PC-3 (cell line): ENCODE data around the gene AKNA. TPM values are rescaled to one million over a fixed set of nuclear protein-coding genes. Genes with fewer than 3 reads are reported as not detected.
"Not testable (repeated sequence)": the region's sequence is repeated elsewhere in the genome, so short reads cannot be mapped to it uniquely, and the experiment has no call there.

Experiments used
- ATAC-seq: fragments of 200-7000 bp; cut with Tn5 transposase; 2 replicates; pipeline ENCODE4 v1.9.1; 2020; ENCODE audit warnings: mild to moderate bottlenecking, moderate library complexity
- BruUV-seq: library from RNA; stranded (reverse); fragments of 400-500 nt; replicated peaks from 2 replicates; lab custom pipeline; 2021; lab: Mats Ljungman, UMichigan
- CTCF ChIA-PET: fragments of 300-600 bp; sonication (Branson Sonifier 250); formaldehyde crosslinking; loops from one replicate; lab custom pipeline; 2022; ENCODE audit warnings: antibody characterized with exemption; lab: Charles Lee
- POLR2A ChIA-PET: fragments of 300-600 bp; sonication (Branson Sonifier 250); formaldehyde crosslinking; loops from one replicate; lab custom pipeline; 2022; ENCODE audit warnings: antibody characterized with exemption; ENCODE audit not compliant: unreplicated experiment; lab: Charles Lee
- DNase-seq: peaks from one replicate; pipeline ENCODE4 v3.0.0-alpha.2; 2015
- H2AFZ ChIP-seq: fragments of 300-600 bp; sonication (generic); 2 replicates; pipeline ENCODE4 v1.6.0; 2016; ENCODE audit warnings: antibody characterized with exemption, low read length
- H3F3A ChIP-seq: fragments of 300-600 bp; sonication (generic); one replicate; pipeline ENCODE4 v1.6.0; 2017; ENCODE audit warnings: antibody characterized with exemption, low read length, control low read depth, mild to moderate bottlenecking; ENCODE audit not compliant: unreplicated experiment
- H3K27ac ChIP-seq: fragments of 300-600 bp; sonication (generic); 2 replicates; pipeline ENCODE4 v1.5.1; 2016; ENCODE audit warnings: mild to moderate bottlenecking, low read length
- H3K27me3 ChIP-seq: fragments of 300-600 bp; sonication (generic); 2 replicates; pipeline ENCODE4 v1.6.1; 2016; ENCODE audit warnings: low read length, mixed read lengths
- H3K36me3 ChIP-seq: fragments of 300-600 bp; sonication (generic); 2 replicates; pipeline ENCODE4 v1.6.1; 2016; ENCODE audit warnings: low read depth, mixed run types, low read length, mixed read lengths
- H3K4me1 ChIP-seq: fragments of 300-600 bp; sonication (generic); 2 replicates; pipeline ENCODE4 v1.5.1; 2016; ENCODE audit warnings: low read length; ENCODE audit not compliant: insufficient read depth
- H3K4me2 ChIP-seq: fragments of 300-600 bp; sonication (generic); 2 replicates; pipeline ENCODE4 v1.6.0; 2016; ENCODE audit warnings: low read length
- H3K4me3 ChIP-seq: fragments of 300-600 bp; sonication (generic); 2 replicates; pipeline ENCODE4 v1.5.1; 2016; ENCODE audit warnings: mild to moderate bottlenecking, low read length, mixed read lengths
- H3K79me2 ChIP-seq: fragments of 300-600 bp; sonication (generic); 2 replicates; pipeline ENCODE4 v1.6.1; 2017; ENCODE audit warnings: low read length, mixed read lengths
- H3K9ac ChIP-seq: fragments of 300-600 bp; sonication (generic); 2 replicates; pipeline ENCODE4 v1.6.0; 2016; ENCODE audit warnings: mild to moderate bottlenecking, low read length
- H3K9me2 ChIP-seq: fragments of 300-600 bp; sonication (generic); replicated peaks from 2 replicates; pipeline ENCODE4 v1.6.1; 2016; ENCODE audit warnings: mixed run types, low read length, mixed read lengths
- H3K9me3 ChIP-seq: fragments of 300-600 bp; sonication (generic); 2 replicates; pipeline ENCODE4 v1.6.1; 2016; ENCODE audit warnings: low read length, mixed read lengths
- H4K20me1 ChIP-seq: fragments of 300-600 bp; sonication (generic); 2 replicates; pipeline ENCODE4 v1.6.1; 2016; ENCODE audit warnings: low read length, mixed read lengths
- EZH2phosphoT487 ChIP-seq: fragments of 300-600 bp; sonication (generic); IDR thresholded peaks from 2 replicates; pipeline ENCODE4 v1.6.1; 2018; ENCODE audit warnings: mild to moderate bottlenecking, antibody characterized with exemption, low read length, borderline replicate concordance
- intact Hi-C: fragments of 100-400 bp; cut with micrococcal nuclease; formaldehyde crosslinking; loops from 2 replicates; pipeline ENCODE4 v1.9.0; 2023
- total RNA-seq: library from RNA; depleted of rRNA; stranded (reverse); fragments of >200 nt; gene quantifications from 2 replicates; pipeline ENCODE4 v1.2.3, GENCODE V29; 2014

The AKNA gene
- total RNA-seq, 1 experiment from 2014 or later: 9.1 TPM

GRCh38 chr9:114334490-114334889 is 53.3 kb downstream of the AKNA start:
- H3K9me3 ChIP-seq: no peaks in the 10 kb centered on the region
- no peaks in the 10 kb centered on the region for H3F3A ChIP-seq
- no peaks in the 10 kb centered on the region for H3K36me3 ChIP-seq
- ChIA-PET POLR2A (no interaction called here), CTCF (no interaction called here)
- intact Hi-C loops: no loop called here
- H3K4me1 ChIP-seq: no peaks in the 10 kb centered on the region
- no peaks in the 10 kb centered on the region for H3K27me3 ChIP-seq
- no peak overlapping the region for H2AFZ ChIP-seq
- no peaks in the 10 kb centered on the region for H4K20me1 ChIP-seq
- no peak overlapping the region for H3K4me3 ChIP-seq
- H3K9ac ChIP-seq: no peak overlapping the region
- no peaks in the 10 kb centered on the region for H3K9me2 ChIP-seq
- no TSS peak for BruUV-seq
- DNase-seq (no peak), ATAC-seq (no peak)
- H3K79me2 ChIP-seq: no peaks in the 10 kb centered on the region
- H3K4me2 ChIP-seq: no peak overlapping the region
- TF ChIP-seq EZH2phosphoT487: no peak
- no peak overlapping the region for H3K27ac ChIP-seq

GRCh38 chr9:114333718-114334117 is 54.1 kb downstream of the AKNA start:
- DNase-seq, H3K27me3 ChIP-seq, H3F3A ChIP-seq, intact Hi-C loops, H3K9me3 ChIP-seq, H2AFZ ChIP-seq, H4K20me1 ChIP-seq, H3K4me1 ChIP-seq, H3K4me2 ChIP-seq, H3K79me2 ChIP-seq, H3K9me2 ChIP-seq, H3K36me3 ChIP-seq, CTCF ChIA-PET, H3K27ac ChIP-seq, ATAC-seq, BruUV-seq, POLR2A ChIA-PET, H3K4me3 ChIP-seq, H3K9ac ChIP-seq: not testable (repeated sequence)

GRCh38 chr9:114332474-114333040 is 55.2 kb downstream of the AKNA start:
- BruUV-seq, H3K4me3 ChIP-seq, H3K9me3 ChIP-seq, H3K4me2 ChIP-seq, ATAC-seq, H2AFZ ChIP-seq, DNase-seq, H4K20me1 ChIP-seq, CTCF ChIA-PET, H3K36me3 ChIP-seq, H3K9me2 ChIP-seq, H3F3A ChIP-seq, H3K27me3 ChIP-seq, H3K4me1 ChIP-seq, intact Hi-C loops, H3K79me2 ChIP-seq, H3K27ac ChIP-seq, POLR2A ChIA-PET, H3K9ac ChIP-seq: not testable (repeated sequence)

DNA sequence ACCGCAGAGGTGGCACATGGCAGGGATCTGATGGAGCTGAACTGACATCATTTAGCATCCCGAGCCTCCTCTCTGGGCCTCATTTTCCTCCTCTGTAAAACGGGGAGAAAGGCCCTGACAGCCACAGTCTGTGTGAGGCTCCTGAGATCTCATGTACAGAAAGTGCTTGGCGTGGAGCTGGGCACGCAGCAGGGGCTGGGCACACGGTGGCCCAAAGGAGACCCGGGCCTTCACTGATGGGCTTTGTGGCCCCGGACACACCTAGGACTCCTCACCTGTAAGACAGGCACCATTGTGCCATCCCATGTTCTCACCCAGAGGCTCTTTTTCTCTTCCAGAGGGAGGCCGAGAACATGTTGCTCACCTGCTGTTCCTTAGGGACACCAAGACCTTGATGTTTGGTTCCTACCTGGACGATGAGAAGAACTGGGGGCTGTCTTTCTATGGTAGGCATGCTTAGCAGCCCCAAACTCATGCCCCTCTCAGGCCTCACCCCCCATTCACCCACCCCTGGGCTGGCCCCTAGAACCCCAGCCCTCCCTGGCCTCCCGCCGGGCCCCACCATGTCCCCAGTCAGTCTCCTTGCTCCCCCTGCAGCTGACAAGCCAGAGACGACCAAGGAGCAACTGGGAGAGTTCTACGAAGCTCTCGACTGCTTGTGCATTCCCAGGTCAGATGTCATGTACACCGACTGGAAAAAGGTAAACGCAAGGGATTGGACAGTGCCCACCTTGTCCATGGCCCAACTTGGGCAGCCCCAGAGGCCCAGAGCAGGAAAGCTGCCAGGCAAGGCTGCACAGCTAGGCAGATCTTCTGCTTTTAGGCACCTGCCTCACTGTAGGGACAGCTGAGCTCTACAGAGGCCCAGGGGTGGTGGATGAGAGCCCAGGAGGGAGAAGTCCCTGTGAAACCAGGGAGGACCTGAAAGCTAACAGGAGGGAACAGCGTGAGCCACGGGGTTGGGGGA is 56.3 kb downstream of the AKNA start:
- H3K9ac ChIP-seq, H3K4me3 ChIP-seq, H3K4me2 ChIP-seq, H3K9me2 ChIP-seq, intact Hi-C loops, ATAC-seq, BruUV-seq, H3K79me2 ChIP-seq, H4K20me1 ChIP-seq, H3F3A ChIP-seq, H3K27ac ChIP-seq, CTCF ChIA-PET, H2AFZ ChIP-seq, DNase-seq, H3K36me3 ChIP-seq, H3K27me3 ChIP-seq, H3K4me1 ChIP-seq, H3K9me3 ChIP-seq: not testable (repeated sequence)
- POLR2A ChIA-PET: interaction anchor here (0.6 kb wide), 1 partner anchor 199 kb away, joined by 6 read pairs; no protein-coding TSS in a partner anchor
